Esophagus muscularis mucosa (tissue), 3 donors: ENCODE data around the gene CBX5.

Experiments used
- POLR2A ChIP-seq: fragments of 450-650 bp; IDR thresholded peaks from one replicate; pipeline ENCODE4 v1.6.1; 2017; ENCODE audit warnings: antibody characterized with exemption, moderate library complexity, mild to moderate bottlenecking, low read depth
- POLR2AphosphoS5 ChIP-seq, 2 donors: sonication (generic); formaldehyde crosslinking; IDR thresholded peaks; one replicate each; pipeline ENCODE4 v1.6.1; 2017; ENCODE audit warnings: antibody characterized with exemption in 2 of 2
- TF ChIP-seq, protein P1 (sequence below), 3 experiments: fragments of 200-600 bp in 2 of 3; fragments of 450-650 bp in 1 of 3; sonication (generic) in 2 of 3; IDR thresholded peaks; one replicate each; pipeline ENCODE4 v1.5.1; 2017 to 2019; ENCODE audit warnings: antibody characterized with exemption in 3 of 3, mild to moderate bottlenecking in 2 of 3, moderate library complexity in 1 of 3

DNA sequence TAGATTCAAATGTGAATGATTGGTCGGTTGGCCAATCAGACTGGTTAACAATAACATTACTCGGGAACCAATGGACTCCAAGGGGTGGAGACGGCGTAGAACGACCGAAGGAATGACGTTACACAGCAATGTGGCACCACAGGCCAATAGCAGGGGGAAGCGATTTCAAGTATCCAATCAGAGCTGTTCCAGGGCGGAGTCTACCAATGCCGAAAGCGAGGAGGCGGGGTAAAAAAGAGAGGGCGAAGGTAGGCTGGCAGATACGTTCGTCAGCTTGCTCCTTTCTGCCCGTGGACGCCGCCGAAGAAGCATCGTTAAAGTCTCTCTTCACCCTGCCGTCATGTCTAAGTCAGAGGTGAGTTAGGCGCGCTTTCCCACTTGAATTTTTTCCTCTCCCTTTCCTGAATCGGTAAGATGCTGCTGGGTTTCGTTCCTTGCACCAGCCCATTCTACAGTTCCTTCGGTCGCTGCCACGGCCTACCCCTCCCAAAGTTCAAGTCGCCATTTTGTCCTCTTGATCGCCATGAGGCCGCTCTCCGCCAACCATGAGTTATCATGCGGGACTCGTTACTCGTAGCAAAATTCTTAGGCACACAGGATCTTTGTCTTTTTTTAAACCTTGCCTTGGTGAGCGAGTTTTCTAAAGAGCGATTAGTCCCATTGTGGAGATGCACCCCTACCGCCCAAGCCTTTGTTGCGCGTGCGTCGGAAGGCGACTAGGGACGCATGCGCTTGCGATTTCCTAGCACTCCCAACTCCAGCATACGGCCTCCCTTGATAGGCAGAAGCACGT is 742 bp upstream of the CBX5 start, which contains the start of gene HNRNPA1:
- TF ChIP-seq, protein P1, sequence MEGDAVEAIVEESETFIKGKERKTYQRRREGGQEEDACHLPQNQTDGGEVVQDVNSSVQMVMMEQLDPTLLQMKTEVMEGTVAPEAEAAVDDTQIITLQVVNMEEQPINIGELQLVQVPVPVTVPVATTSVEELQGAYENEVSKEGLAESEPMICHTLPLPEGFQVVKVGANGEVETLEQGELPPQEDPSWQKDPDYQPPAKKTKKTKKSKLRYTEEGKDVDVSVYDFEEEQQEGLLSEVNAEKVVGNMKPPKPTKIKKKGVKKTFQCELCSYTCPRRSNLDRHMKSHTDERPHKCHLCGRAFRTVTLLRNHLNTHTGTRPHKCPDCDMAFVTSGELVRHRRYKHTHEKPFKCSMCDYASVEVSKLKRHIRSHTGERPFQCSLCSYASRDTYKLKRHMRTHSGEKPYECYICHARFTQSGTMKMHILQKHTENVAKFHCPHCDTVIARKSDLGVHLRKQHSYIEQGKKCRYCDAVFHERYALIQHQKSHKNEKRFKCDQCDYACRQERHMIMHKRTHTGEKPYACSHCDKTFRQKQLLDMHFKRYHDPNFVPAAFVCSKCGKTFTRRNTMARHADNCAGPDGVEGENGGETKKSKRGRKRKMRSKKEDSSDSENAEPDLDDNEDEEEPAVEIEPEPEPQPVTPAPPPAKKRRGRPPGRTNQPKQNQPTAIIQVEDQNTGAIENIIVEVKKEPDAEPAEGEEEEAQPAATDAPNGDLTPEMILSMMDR (IDR thresholded peaks at IDR 0.05): peak in 1 of 3 experiments; percentile 12
- peak; percentile 96 for TF ChIP-seq POLR2A
- peak; percentile 99 to 100 for TF ChIP-seq POLR2AphosphoS5 (IDR thresholded peaks at IDR 0.05)
